HG03108 (cell line): Measurements from ENCODE around the gene PHETA2.
"Not testable (repeated sequence)": the region's sequence is repeated elsewhere in the genome, so short reads cannot be mapped to it uniquely, and the experiment has no call there.

Experiments used
- ATAC-seq: cut with Tn5 transposase; IDR thresholded peaks from one replicate; pipeline ENCODE4 v1.9.1; 2021; ENCODE audit warnings: moderate library complexity; ENCODE audit not compliant: unreplicated experiment

The PHETA2 gene

GRCh38 chr22:42101199-42101598 is 27.2 kb downstream of the PHETA2 start:
- no peak for ATAC-seq

GRCh38 chr22:42104332-42104860 is 30.3 kb downstream of the PHETA2 start:
- not testable (repeated sequence) for ATAC-seq

- no peak for ATAC-seq
Measured at GRCh38 chr22:42108848-42109247, 34.8 kb downstream of the PHETA2 start.

- ATAC-seq: no peak
Measured at GRCh38 chr22:42111798-42112197, 37.8 kb downstream of the PHETA2 start.

- ATAC-seq: not testable (repeated sequence)
Measured at GRCh38 chr22:42112793-42113192, 38.7 kb downstream of the PHETA2 start.

- ATAC-seq: no peak
Measured at GRCh38 chr22:42114721-42115120, 40.7 kb downstream of the PHETA2 start.

- not testable (repeated sequence) for ATAC-seq
Measured at GRCh38 chr22:42115420-42115830, 41.4 kb downstream of the PHETA2 start.

- ATAC-seq: no peak
Measured at GRCh38 chr22:42116848-42117424, 42.9 kb downstream of the PHETA2 start.

GRCh38 chr22:42120231-42121021 is 46.4 kb downstream of the PHETA2 start:
- not testable (repeated sequence) for ATAC-seq

GRCh38 chr22:42123529-42123928 is 49.5 kb downstream of the PHETA2 start:
- not testable (repeated sequence) for ATAC-seq

GRCh38 chr22:42127606-42128005 is 53.6 kb downstream of the PHETA2 start:
- no peak for ATAC-seq

GRCh38 chr22:42128007-42128406 is 54.0 kb downstream of the PHETA2 start:
- ATAC-seq: not testable (repeated sequence)
